ENCODE data around the gene HSD17B12. TPM values are rescaled to one million over a fixed set of nuclear protein-coding genes. Genes with fewer than 3 reads are reported as not detected.
A peak's percentile ranks its signal among the peaks of the same experiment; 100 is the strongest.

HSD17B12 gene
- total RNA-seq, 1 donor from 2014 or later: 66.7 TPM

GRCh38 chr11:43688394-43688793 lies 7.9 kb downstream of the HSD17B12 start:
- no peak for DNase-seq

- no peak for DNase-seq
These were observed 8.6 kb downstream of the HSD17B12 start for GRCh38 chr11:43689167-43689566.

GRCh38 chr11:43690929-43691725 lies 10.6 kb downstream of the HSD17B12 start:
- no peak for DNase-seq

GRCh38 chr11:43691806-43692205 lies 11.3 kb downstream of the HSD17B12 start:
- DNase-seq: no peak

- DNase-seq: no peak
These were observed 12.5 kb downstream of the HSD17B12 start for GRCh38 chr11:43693069-43693468.

GRCh38 chr11:43693731-43694130 lies 13.2 kb downstream of the HSD17B12 start:
- no peak for DNase-seq

GRCh38 chr11:43694477-43694876 lies 13.9 kb downstream of the HSD17B12 start:
- DNase-seq: no peak

- DNase-seq: no peak
These were observed 17.1 kb downstream of the HSD17B12 start for GRCh38 chr11:43697679-43698078.

GRCh38 chr11:43699870-43700269 lies 19.3 kb downstream of the HSD17B12 start:
- no peak for DNase-seq

GRCh38 chr11:43706631-43707030 lies 26.1 kb downstream of the HSD17B12 start:
- no peak for DNase-seq

- no peak for DNase-seq
These were observed 28.2 kb downstream of the HSD17B12 start for GRCh38 chr11:43708776-43709175.

GRCh38 chr11:43709689-43710088 lies 29.2 kb downstream of the HSD17B12 start:
- no peak for DNase-seq

GRCh38 chr11:43712676-43713075 lies 32.1 kb downstream of the HSD17B12 start:
- no peak for DNase-seq

GRCh38 chr11:43718373-43718772 lies 37.8 kb downstream of the HSD17B12 start:
- no peak for DNase-seq

- no peak for DNase-seq
These were observed 43.1 kb downstream of the HSD17B12 start for GRCh38 chr11:43723617-43724016.

- DNase-seq: no peak
These were observed 51.7 kb downstream of the HSD17B12 start for GRCh38 chr11:43732225-43732624.

GRCh38 chr11:43734256-43734655 lies 53.7 kb downstream of the HSD17B12 start:
- no peak for DNase-seq

- DNase-seq: no peak
These were observed 54.6 kb downstream of the HSD17B12 start for GRCh38 chr11:43735115-43735514.

GRCh38 chr11:43735961-43736360 lies 55.4 kb downstream of the HSD17B12 start:
- no peak for DNase-seq

GRCh38 chr11:43736502-43737200 lies 56.1 kb downstream of the HSD17B12 start:
- DNase-seq: no peak

GRCh38 chr11:43737201-43737590 lies 56.7 kb downstream of the HSD17B12 start:
- DNase-seq: no peak

GRCh38 chr11:43738600-43739409 lies 58.3 kb downstream of the HSD17B12 start:
- peak; percentile 23 for DNase-seq

- no peak for DNase-seq
These were observed 66.1 kb downstream of the HSD17B12 start for GRCh38 chr11:43746670-43747069.
